NCI-H345 treated with DMSO at 0.1 percent for 48 hours (cell line): Measurements from ENCODE around the gene RPGR.

ENCODE experiments used
- DNase-seq: peaks from one replicate; lab custom pipeline; 2025; ENCODE audit not compliant: unreplicated experiment; lab: John Stamatoyannopoulos, UW

RPGR gene

DNA sequence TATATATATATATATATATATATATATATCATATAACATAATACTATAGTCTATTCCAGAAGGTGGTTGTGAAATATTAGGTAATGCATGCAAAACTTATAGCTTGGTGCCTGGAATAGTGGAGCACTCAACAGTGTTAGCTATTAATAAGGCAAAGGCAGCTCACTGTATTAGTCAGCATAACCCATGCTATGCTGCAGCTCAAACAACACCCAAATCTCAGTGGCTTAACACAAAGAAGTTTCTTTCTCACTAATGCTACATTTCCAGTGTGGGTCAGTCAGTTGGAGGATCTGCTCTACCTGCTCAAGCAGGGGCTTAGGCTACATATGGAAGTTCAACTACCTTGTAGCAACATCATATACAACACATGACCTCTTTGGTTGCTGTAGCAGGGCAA, 5.2 kb upstream of the RPGR start:
- no peak for DNase-seq

DNA sequence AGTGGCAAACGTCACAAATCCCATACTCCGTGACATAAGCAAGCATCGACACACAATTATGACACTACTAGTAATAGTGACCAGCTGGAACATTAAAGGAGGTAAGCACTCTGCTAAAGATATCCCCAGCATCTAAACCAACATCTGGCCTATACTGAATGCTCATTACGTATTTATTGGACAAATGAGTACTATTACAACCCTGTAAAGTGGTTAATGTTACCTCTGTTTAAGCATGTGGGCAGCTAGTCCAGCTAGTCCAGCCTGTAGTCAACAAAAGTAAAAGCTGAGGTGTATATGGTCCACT, 419 bp upstream of the RPGR start:
- DNase-seq: no peak

DNA sequence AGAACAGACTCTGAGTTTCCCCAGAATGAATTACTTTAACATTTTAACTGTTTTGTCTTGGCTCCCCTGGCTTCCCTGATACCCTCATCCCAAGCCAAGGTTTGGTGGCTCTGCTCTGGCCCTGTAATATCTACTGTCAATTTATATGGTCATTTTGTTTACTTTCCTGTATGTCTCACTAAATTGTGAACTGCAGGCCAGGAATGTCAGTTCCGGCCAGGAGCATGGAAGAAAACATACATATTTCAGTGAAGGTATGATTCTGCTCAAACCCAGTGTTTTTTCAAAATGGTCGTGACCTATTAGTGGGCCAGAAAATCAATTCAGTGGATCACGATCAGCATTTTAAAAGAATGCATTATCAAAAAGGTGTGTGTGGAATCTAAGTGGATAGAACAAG, 1.2 kb downstream of the RPGR start:
- DNase-seq: no peak

DNA sequence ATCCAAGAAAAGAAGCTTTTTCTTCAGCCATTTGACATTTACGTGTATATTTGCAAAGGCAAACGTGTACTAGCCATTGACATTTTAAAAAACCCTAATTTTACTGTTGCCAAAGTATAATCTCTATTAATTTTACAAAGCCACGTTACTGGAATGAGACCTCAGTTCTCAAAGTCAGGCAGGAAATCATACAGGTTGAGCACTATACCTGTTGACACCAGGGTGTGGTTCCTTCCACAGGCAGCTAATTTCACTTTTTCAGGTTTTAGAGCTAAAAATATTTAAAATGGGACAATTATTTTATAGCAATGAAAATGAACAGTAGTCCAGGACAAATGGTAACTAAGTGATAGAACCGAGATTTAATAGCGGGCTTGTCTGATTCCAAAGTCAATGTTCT, 6.5 kb downstream of the RPGR start:
- no peak for DNase-seq

DNA sequence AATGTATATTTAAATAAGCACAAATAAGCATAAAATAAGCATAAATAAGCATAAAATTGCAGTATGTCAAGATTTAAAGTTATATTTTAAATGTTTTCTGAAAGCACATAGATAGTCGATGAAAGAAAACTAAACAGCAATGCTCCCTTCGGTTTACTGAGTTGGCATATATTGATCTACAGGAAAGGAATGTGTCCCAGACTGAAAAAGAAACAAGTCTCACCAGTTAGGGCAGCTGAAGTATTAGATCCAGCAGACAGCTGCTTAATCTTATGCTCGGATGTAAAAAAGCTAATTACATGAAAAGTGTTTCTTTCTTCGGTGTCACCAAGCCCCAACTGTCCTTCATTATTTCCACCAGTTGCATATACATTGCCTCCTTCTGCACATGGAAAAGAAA, 8.7 kb downstream of the RPGR start:
- DNase-seq: no peak

DNA sequence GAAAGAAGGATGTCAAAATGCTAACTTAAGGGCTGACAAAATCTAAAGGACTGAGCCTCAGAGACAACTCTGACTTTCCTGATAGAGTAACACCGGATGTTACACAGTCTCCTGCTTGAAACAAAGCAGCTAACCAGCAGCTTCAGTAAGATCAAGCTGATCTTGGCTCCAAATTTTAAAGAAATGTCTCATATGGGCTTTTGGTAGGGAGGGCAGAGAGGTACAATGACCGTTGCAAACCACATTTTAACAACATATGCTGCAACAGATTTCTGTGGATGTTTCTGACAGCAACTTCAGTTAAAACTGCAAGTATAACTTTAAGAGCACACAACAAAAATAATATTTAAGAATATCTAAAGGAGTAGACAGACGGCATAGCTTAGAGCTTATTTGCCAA, 9.1 kb downstream of the RPGR start:
- no peak for DNase-seq

DNA sequence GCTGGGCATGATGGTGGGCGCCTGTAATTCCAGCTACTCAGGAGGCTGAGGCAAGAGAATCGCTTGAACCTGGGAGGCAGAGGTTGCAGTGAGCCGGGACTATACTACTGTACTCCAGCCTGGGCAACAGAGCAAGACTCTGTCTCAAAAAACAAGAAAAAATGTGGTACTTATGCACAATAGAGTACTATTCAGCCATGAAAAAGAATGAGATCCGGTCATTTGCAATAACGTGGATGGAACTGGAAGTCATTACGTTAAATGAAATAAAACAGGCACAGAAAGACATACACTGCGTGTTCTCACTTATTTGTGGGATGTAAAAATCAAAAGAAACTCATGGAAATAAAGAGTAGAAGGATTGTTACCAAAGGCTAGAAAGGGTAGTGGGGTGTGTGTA, 12.1 kb downstream of the RPGR start:
- no peak for DNase-seq

DNA sequence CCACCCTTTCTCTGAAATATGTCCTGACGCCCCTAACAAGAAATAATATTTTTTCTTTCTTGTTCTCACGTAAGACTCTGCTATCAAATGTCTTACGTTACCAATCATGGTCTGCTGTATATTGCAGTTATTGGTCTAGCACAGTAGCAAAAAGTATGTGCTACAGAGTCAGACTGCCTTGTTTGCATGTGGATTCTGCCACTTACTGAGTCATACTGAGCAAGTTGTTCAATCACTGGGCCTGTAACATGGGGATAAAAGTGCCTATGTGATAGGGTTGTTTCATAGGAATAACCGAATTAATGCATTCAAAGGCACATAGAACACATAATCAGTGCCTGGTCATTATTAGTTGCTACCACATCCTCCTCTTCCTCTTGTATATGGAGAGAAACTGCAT, 14.1 kb downstream of the RPGR start:
- no peak for DNase-seq

DNA sequence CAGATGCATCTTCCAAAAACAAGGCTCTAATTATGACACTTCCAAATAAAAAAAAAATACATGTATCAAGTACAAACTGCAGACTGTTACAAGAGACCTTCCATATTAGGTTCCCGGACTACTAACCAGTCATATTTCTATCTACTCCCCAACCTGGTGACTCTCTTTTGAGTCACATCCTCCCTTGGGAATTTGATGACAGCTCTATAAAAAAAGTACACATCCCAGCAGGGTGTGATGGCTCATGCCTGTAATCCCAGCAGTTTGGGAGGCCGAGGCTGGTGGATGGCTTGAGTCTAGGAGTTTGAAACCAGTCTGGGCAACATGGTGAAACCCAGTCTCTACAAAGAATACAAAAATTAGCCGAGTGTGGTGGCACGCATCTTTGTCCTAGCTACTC, 14.9 kb downstream of the RPGR start:
- no peak for DNase-seq

DNA sequence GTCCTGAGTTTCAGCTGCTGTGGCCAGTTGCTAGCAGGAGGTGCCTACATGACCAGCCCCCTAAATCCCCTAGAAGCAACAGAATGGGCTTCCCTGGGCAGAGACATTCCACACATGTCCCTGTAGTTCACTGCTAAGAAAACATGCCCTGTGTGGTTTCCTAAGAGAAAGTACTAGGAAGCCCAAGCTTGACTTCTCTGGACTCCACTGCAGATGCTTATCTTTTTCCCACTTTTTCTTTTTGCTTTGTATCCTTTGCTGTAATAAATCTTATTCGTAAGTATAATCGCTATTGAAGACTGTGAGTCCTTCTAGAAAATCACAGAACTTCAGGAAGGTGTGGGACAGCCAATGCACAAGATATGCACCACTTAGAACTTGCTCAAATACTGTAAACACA, 15.6 kb downstream of the RPGR start:
- no peak for DNase-seq

DNA sequence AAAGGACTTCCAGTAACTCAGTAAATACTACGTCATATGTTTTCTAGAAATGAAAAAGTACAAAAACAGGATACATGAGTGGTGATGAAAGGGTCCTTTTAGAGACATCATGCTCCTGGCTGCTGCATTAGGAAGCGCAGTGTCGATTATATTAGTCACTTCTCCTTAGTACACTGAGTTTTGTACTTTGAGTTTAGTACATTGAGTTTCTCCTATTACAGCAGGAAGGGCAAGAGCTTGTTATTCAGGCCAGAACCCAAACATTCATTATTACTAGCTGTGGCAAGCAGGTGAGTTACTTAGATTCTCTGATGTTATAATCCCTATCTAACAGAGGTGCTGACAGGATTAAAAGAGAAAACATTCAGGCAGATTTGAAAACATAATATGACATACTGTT, 21.3 kb downstream of the RPGR start:
- DNase-seq: no peak

DNA sequence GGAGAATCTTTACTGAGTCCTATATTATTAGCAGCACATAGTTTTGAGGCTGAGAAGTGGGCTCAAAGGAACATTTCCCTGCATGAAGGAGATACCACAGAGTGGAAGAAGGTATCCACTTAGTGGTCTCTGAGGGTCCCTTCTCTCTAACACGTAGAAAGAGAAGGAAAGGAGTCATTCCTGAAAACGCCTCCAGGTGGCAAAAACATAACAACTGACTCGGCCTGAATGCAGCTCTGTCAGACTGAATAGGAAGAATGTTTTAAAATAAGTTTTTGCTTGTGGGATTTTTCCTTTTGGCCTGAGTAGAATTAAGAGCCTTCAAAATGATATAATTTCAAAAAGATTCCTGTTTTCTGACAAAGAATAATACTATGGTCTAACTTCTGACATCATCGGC, 23.3 kb downstream of the RPGR start:
- DNase-seq: no peak

DNA sequence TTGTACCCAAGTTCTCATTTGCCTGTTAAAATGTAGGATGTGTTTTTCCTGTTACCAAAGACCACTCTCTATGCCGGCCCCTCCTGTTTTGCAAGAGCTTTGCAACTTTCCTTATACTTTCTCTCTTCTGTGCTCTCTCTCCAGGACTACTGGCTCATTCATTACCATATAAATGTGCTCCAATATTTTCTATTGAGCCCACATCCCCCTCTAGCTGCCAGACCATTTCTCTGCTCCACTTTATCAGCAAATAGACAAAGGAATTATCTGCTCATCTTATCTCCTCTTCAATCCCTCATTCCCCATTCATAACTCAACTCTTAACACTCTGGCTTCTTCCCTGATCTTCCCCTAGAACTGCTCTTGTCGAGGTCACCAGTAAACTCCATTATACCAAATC, 33.6 kb downstream of the RPGR start:
- no peak for DNase-seq

DNA sequence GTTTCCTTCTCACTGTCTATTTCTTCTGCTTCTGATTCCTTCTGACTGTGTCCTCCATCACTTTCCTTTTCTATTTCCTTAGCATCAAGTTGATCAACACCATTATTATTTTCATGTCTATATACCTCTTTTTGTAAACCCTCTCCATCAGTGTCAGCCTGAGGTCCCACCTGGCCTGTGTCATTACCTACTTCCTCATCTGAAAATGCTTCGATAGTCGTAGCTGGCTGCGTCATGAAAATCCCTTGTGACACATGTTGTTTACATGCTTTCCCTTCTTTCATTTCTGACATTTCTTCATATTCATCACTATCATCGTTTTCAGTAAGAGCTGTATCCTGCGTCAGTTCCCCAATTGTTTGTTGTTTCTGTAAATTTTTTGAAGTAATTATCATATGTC, 39.6 kb downstream of the RPGR start:
- no peak for DNase-seq

DNA sequence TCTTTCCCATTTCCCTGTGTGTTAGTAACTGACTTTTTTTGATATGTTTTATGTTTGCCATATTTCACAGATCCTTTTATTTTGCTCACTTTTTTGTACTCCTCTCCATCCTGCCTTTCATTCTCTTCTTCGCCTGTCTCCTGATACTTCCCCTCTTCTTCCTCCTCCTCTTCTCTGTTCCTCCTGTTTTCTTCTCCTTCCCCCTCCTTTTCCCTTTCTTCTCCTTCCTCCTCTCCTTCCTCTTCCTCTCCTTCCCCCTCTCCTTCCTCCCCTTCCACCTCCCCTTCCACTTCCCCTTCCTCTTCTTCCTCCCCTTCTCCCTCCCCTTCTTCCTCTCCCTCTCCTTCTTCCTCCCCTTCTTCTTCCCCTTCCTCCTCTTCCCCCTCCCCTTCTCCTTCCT, 41.7 kb downstream of the RPGR start:
- DNase-seq: no peak

DNA sequence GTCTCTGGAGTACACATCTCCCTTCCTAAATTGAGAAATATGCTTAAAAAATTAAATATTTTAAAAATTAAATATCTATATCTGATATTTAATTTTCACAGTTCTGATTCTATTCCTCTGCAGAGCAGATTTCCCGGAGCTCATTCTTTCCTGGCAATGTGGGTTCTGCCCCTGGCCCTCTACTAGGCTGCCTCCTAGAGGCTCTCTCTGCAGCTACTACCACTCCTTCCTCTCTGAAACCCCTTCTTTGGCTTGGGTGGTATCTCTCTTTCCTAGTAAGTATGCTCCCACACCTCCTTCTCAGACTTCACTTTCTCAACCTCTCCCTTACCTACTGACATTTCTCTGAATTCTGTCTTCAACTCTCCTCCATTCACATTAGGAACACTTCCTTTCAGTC, 45.3 kb downstream of the RPGR start:
- no peak for DNase-seq

DNA sequence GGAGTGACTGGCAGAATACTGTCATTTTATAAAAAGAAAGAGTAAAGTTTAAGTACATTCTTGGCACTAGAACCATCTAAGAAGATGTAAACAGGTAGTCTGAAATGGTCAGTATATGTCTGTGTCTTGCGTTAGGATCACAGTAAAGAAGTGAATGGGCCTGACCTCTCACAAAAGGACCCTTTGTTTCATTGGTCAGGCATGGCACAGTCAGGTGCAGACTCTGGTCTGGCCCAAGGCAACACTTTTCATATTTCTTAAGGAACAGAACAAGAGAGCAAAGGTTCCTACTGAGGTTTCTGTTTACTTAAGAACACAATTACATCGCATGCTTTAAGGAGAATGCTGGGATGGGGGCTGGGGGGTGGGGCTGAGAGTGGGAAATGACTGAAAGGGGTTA, 48.1 kb downstream of the RPGR start:
- DNase-seq: no peak

DNA sequence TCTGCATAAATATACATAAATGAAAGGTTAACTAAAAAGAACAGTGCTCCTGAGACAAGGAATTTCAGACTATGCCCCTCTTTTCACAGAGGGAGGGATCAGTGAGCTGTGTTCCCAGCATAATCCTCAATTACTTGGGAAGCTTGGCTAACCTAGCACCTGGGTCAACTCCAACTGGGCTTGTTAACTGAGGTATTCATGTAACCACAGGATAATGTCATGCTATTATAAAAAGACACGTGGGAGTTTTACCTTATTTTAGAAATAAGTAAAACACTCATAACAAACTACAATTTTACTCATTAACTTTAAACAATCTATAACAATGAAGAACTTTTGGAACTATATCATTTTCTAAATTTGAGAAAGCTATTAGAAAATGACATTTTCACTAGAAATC, 48.6 kb downstream of the RPGR start:
- no peak for DNase-seq

DNA sequence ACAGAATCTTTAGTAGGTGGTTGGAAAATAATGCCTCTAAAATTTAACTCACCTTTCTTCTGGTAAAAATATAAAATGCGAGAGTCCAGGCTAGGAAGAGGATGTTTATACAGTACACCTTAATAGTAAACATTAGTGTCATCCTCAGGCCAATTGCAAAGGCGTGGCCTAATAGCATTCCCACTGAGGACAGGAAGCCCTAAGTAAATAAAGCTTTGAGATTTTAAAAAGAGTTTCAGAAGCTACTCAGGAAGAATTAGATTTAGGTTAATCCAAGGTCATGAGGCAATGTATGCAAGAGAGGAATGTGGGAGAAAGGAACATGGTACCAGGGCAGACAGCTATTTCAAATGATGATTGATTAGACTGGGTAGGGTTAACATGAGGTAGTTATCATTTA, 49.5 kb downstream of the RPGR start:
- DNase-seq: no peak

DNA sequence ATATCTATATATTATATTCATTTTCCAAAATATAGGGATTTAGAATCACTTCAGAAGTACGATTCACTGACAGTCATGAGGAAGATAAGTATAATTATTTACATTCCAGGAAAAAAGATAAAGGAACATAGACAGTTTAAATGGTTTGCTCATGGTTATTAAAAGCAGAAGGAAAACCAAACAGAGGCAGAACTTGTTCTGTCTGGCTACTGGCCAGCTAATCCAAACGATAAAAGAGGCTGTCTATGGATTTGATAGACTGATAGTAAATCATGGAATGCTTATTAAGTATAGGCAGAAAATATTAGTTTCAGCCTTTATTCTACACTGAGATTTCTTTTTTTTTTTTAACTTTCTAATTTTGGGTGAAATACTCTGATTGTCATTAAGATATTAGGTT, 50.2 kb downstream of the RPGR start:
- no peak for DNase-seq

DNA sequence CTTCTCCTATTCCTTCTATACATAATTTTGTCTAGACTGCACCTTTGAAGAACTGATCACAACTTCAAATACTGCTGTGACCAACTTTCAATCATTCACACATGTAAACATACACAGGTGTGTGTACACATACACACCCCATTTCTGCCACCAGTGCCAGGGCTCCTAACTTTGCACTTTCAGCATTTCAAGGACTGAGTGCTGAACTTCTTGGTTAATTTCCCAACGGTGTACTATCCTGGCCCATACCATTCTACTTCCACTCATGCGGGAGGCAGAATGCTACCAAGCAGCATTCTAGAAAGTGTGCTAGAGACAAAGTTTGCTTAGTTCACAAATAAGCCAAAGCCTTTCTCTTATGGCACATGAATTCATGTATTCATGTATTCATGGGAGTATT, 51.2 kb downstream of the RPGR start:
- no peak for DNase-seq

DNA sequence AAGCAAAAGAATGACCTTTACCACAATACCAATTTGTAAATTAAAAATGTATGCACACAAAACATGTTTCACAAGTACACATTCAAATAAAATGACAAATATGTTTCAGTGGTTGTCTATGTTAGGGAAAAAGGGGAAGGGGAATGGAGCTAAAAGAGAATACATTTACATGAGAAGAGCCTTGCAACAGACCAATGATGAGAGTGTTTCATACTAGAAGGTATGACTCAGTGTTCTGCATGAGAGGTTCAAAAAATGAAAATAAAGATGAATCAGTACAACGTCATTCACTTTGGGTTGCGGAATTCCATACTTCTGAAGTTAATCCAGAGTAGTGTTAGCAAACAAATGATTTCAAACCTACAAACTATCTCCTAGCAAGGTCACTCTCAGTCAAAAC, 51.7 kb downstream of the RPGR start:
- no peak for DNase-seq

DNA sequence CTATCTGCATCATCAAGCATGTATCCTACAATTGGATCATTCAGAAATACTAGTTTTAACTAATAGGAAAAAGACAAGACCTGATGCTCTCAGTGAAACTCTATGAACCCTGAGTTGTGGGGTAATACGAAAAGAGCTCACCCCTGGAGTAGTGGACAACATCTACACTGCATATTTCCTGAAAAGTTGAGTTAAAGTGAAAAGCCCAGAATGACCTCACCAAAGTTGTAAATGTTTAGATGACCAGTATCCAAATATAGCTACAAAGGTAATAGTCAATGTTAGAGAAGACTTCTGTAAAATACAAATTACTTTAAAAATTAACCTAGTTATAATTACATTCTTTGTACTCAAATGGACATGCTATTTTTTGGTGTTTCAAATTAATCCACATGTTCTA, 53.9 kb downstream of the RPGR start:
- DNase-seq: no peak

DNA sequence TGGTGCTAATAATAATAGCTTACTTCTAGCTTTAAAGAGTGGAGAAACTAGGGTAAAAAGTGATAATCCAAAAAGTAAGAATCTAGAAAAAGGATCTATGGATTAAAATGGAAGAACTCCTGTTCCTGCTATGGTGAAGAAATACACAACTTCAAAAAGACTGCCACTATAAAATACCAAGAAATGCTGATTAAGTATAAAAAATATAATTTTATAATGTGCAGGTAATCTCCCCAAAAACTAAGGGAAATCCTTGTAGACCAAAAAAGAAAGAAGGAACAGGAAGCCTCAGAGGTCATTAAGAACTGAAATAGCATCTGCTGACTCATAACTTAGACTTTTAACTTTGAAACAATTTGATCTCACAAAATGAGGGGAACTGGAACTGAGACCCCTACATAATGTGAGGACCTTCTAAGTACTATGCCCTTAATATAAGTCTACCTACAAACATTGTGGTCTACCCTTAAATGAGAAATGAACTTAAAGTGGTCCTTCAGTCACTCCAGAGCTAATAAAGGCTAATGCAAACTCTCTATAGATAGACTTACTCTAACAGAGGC, 56.1 kb downstream of the RPGR start:
- no peak for DNase-seq
